Measurements from ENCODE around the gene SACS.

Gene SACS

DNA sequence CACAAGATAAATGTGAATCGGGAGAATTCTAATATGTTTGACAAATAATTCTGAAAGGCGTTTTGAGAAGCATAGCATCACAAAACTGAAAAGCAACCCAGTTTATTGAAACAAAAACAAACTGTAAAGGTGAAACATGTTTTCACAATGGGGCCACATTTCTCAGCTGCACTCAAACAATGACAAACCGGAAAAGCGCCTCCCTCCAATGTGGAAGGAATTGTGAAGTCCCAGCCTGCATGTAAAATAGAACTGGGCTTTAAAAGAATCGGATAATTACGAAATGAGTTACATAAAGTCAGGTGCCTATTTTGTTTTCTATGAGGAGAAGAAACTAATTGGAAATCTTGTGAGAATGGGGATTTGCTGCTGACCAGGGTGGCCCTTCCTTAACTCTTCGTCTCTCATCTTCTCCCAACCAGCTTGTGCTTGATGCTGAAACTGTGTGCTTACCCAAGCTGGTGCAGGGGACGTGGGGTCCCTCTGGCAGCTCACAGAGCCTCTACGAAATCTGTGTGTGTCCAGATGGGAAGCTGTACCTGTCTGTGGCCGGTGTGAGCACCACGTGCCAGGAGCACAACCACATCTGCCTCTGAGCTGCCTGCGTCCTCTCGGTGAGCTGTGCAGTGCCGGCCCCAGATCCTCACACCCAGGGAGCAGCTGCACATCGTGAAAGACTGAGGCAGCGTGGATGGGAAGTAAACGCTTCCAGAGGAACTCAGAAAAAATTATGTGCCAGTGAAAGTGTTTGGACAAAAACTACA, 109.4 kb downstream of the SACS start:
- Histone ChIP-seq H3K4me2 (ENCODE audit: low read length) (no peak overlapping the region), H3K27ac (ENCODE audit: low read length) (no peak overlapping the region), H3K27me3 (ENCODE audit: low read depth, low read length) (no peaks in the 10 kb centered on the region), H3K4me3 (ENCODE audit: low read length) (no peak overlapping the region), H3K79me2 (ENCODE audit: low read length) (no peaks in the 10 kb centered on the region), H3K36me3 (replicated peaks; ENCODE audit: low read depth, low read length) (no peaks in the 10 kb centered on the region), H4K20me1 (ENCODE audit: insufficient read depth, low read length) (no peaks in the 10 kb centered on the region), H2AFZ (ENCODE audit: low read depth, low read length) (no peak overlapping the region), H3K9me3 (ENCODE audit: insufficient read depth, low read length) (no peaks in the 10 kb centered on the region), H3K9ac (ENCODE audit: low read length) (no peak overlapping the region), H3K4me1 (ENCODE audit: low read length) (peaks cover 26% of the 10 kb centered on the region)
- TF ChIP-seq, protein P1, sequence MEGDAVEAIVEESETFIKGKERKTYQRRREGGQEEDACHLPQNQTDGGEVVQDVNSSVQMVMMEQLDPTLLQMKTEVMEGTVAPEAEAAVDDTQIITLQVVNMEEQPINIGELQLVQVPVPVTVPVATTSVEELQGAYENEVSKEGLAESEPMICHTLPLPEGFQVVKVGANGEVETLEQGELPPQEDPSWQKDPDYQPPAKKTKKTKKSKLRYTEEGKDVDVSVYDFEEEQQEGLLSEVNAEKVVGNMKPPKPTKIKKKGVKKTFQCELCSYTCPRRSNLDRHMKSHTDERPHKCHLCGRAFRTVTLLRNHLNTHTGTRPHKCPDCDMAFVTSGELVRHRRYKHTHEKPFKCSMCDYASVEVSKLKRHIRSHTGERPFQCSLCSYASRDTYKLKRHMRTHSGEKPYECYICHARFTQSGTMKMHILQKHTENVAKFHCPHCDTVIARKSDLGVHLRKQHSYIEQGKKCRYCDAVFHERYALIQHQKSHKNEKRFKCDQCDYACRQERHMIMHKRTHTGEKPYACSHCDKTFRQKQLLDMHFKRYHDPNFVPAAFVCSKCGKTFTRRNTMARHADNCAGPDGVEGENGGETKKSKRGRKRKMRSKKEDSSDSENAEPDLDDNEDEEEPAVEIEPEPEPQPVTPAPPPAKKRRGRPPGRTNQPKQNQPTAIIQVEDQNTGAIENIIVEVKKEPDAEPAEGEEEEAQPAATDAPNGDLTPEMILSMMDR (IDR thresholded peaks at IDR 0.05; ENCODE audit: low read depth, low read length): no peak

DNA sequence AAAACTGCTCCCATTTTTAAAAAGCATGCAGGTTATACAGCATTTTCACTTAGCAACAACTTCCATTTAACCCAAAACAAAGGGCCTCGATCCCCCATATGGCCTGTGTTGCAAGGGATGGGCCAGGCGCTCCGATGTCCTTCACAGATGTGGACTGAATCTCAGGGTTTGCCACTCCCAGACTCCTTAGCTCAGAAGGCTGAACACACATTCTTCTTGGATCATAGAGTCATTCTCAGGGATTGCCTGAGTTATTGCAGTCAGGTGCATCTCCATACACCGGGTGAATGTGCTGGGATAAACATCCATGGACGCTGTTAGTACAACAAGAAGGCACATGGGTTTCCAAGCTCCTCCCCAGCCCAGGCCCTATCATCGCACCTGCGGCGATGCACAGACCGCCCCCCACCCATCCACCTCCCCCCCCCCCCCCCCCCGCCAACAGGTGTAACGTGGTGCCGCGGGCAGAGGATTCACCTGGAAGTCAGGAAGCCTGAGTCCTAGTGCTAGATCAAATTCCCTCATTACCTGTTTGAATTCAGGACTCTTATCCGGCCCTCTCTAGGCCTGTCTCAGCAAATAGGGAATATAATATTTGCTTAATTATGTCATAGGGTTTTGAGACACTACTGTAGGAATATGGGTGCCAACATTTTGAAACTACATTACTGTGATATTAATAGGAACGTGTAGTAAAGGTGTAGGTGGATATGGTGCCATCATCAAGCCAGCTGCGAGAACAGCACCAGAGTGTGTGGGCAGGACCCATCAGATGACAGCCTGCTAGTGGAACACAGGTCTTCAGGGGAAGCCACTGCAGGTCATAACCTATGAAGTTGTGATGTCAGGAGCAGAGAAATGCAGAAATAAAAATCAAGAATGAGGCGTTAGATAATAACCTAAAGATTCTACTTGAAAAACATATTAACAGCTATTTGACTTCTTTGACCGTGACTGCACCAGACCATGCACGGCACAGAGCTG, 110.9 kb downstream of the SACS start:
- TF ChIP-seq EZH2phosphoT487 (IDR thresholded peaks at IDR 0.05; ENCODE audit: low read depth): no peak
- TF ChIP-seq, protein P1 (IDR thresholded peaks at IDR 0.05; ENCODE audit: low read depth, low read length): no peak
- no peaks in the 10 kb centered on the region for H3K79me2 ChIP-seq (ENCODE audit: low read length)
- H3K27ac ChIP-seq (ENCODE audit: low read length): no peak overlapping the region
- no peak overlapping the region for H2AFZ ChIP-seq (ENCODE audit: low read depth, low read length)
- peaks cover 26% of the 10 kb centered on the region for H3K4me1 ChIP-seq (ENCODE audit: low read length)
- H3K36me3 ChIP-seq (replicated peaks; ENCODE audit: low read depth, low read length): no peaks in the 10 kb centered on the region
- no peaks in the 10 kb centered on the region for H3K9me3 ChIP-seq (ENCODE audit: insufficient read depth, low read length)
- peak overlapping the region; percentile 66; the same call in 1 of the 2 replicates for H3K4me2 ChIP-seq (ENCODE audit: low read length)
- H3K27me3 ChIP-seq (ENCODE audit: low read depth, low read length): no peaks in the 10 kb centered on the region
- H3K9ac ChIP-seq (ENCODE audit: low read length): no peak overlapping the region
- no peaks in the 10 kb centered on the region for H4K20me1 ChIP-seq (ENCODE audit: insufficient read depth, low read length)
- H3K4me3 ChIP-seq (ENCODE audit: low read length): no peak overlapping the region

DNA sequence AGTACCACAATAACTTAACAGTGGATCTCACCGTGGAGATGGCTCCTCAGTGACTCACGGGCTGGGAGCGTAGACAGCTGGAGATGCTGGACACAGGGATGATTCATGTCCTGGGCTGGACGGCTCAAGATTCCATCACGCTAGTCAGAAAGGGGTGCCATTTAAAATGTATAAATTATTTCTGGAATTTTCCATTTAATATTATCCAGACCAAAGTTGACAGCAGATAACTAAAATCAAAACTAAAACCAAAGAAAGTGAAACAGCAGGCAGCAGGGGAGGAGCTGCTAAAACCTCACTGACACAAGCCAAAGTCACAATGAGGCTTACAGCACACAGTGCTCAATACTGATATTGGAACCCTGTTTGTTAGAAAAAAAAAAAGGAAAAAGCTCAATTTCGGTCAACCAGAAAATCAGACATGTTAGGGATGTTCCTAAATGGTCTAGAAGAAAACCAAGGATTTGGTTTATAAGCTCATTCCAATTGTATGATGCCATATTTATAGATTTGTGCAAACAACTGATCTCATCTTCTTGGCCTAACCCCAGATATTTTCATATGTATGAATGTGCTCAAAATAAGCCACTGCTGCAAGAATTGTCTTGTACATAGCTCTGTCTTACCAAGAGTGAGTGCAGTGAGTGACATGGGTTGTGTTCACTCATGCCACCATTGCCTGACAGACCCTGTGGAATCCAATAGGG, 111.8 kb downstream of the SACS start:
- no peaks in the 10 kb centered on the region for H3K79me2 ChIP-seq (ENCODE audit: low read length)
- H3K9ac ChIP-seq (ENCODE audit: low read length): no peak overlapping the region
- H3K9me3 ChIP-seq (ENCODE audit: insufficient read depth, low read length): no peaks in the 10 kb centered on the region
- H4K20me1 ChIP-seq (ENCODE audit: insufficient read depth, low read length): no peaks in the 10 kb centered on the region
- H2AFZ ChIP-seq (ENCODE audit: low read depth, low read length): peak overlapping the region; percentile 35
- H3K27me3 ChIP-seq (ENCODE audit: low read depth, low read length): no peaks in the 10 kb centered on the region
- no peak for TF ChIP-seq EZH2phosphoT487 (IDR thresholded peaks at IDR 0.05; ENCODE audit: low read depth)
- TF ChIP-seq, protein P1 (IDR thresholded peaks at IDR 0.05; ENCODE audit: low read depth, low read length): no peak
- H3K4me2 ChIP-seq (ENCODE audit: low read length): peak overlapping the region; percentile 66
- H3K27ac ChIP-seq (ENCODE audit: low read length): no peak overlapping the region
- H3K36me3 ChIP-seq (replicated peaks; ENCODE audit: low read depth, low read length): no peaks in the 10 kb centered on the region
- peak overlapping the region; percentile 71 for H3K4me3 ChIP-seq (ENCODE audit: low read length)
- peaks cover 26% of the 10 kb centered on the region for H3K4me1 ChIP-seq (ENCODE audit: low read length)
